GM13976 (cell line): ENCODE results near the gene AANAT.
"Not testable (repeated sequence)": the region's sequence is repeated elsewhere in the genome, so short reads cannot be mapped to it uniquely, and the experiment has no call there.

Experiments used
- DNase-seq: peaks from one replicate; pipeline ENCODE4 v3.0.0; 2012; ENCODE audit warnings: low spot score
- CTCF ChIP-seq: IDR thresholded peaks from 2 replicates; pipeline ENCODE4 v1.5.1; 2012; ENCODE audit warnings: borderline replicate concordance, mild to moderate bottlenecking; ENCODE audit not compliant: insufficient read depth; ENCODE audit errors: extremely low read depth, missing control alignments, control extremely low read depth
- in situ Hi-C: fragments of 300-500 bp; cut with MboI; formaldehyde crosslinking; loops from one replicate; pipeline ENCODE4 v1.12.0; 2022; ENCODE audit warnings: low sequenced_read_pairs, mixed read lengths, inconsistent platforms; ENCODE audit not compliant: unreplicated experiment

Gene AANAT

GRCh38 chr17:76501827-76502307, 34.5 kb downstream of the AANAT start:
- no peak for TF ChIP-seq CTCF
- in situ Hi-C loops, result no loop called here
- DNase-seq, result no peak

GRCh38 chr17:76502341-76503211, 35.2 kb downstream of the AANAT start:
- DNase-seq, result no peak
- in situ Hi-C loops, result no loop called here
- TF ChIP-seq CTCF, result no peak

GRCh38 chr17:76504117-76504516, 36.7 kb downstream of the AANAT start:
- no peak for TF ChIP-seq CTCF
- DNase-seq, result no peak
- in situ Hi-C loops, result no loop called here

GRCh38 chr17:76506408-76507345, 39.3 kb downstream of the AANAT start:
- in situ Hi-C loops, result loop anchor here (5.0 kb wide), 1 partner anchor 34 kb away; no protein-coding TSS in a partner anchor
- peak; percentile 90 for TF ChIP-seq CTCF
- peak; percentile 90 for DNase-seq

GRCh38 chr17:76508472-76509063, 41.2 kb downstream of the AANAT start:
- in situ Hi-C loops, result loop anchor here (5.0 kb wide), 1 partner anchor 36 kb away; no protein-coding TSS in a partner anchor
- DNase-seq, result not testable (repeated sequence)

GRCh38 chr17:76510831-76511244, 43.4 kb downstream of the AANAT start:
- in situ Hi-C loops, result no loop called here

More at GRCh38 chr17:76510831-76511244, 43.4 kb downstream of the AANAT start:
- TF ChIP-seq CTCF, result no peak
- DNase-seq, result no peak
